Muscle layer of colon (tissue), 2 donors: ENCODE results near the gene NBL1.

Source experiments
- H3K27ac ChIP-seq: one replicate; pipeline ENCODE4 v1.7.0; 2013; ENCODE audit warnings: low read depth, mild to moderate bottlenecking, low read length, moderate library complexity
- H3K27me3 ChIP-seq, 2 donors: one replicate each; pipeline ENCODE4 v1.7.0; 2013; ENCODE audit warnings: low read length in 2 of 2, mild to moderate bottlenecking in 2 of 2; ENCODE audit not compliant: insufficient read depth in 2 of 2, control insufficient read depth in 1 of 2
- H3K36me3 ChIP-seq: one replicate; pipeline ENCODE4 v1.7.0; 2013; ENCODE audit warnings: mild to moderate bottlenecking, low read length; ENCODE audit not compliant: insufficient read depth
- H3K4me1 ChIP-seq: one replicate; pipeline ENCODE4 v1.7.0; 2013; ENCODE audit warnings: mild to moderate bottlenecking, low read length; ENCODE audit not compliant: insufficient read depth
- H3K4me3 ChIP-seq, 2 donors: one replicate each; pipeline ENCODE4 v1.7.0; 2013; ENCODE audit warnings: low read length in 2 of 2, low read depth in 1 of 2, mild to moderate bottlenecking in 1 of 2, moderate library complexity in 1 of 2
- H3K9ac ChIP-seq: one replicate; pipeline ENCODE4 v1.7.0; 2013; ENCODE audit warnings: low read length
- H3K9me3 ChIP-seq: one replicate; pipeline ENCODE4 v1.7.0; 2013; ENCODE audit warnings: mild to moderate bottlenecking, low read length
- donor health status: abdominal sarcoma.
- donor health status: Adenocarcinoma of cecum.

NBL1 gene

GRCh38 chr1:19689856-19690255 lies 45.7 kb downstream of the NBL1 start:
- no peaks in the 10 kb centered on the region for H3K9me3 ChIP-seq
- no peak overlapping the region for H3K9ac ChIP-seq
- no peak overlapping the region for H3K27ac ChIP-seq
- peaks cover 12% of the 10 kb centered on the region for H3K36me3 ChIP-seq
- no peak overlapping the region for H3K4me3 ChIP-seq
- H3K4me1 ChIP-seq, result no peaks in the 10 kb centered on the region
- no peaks in the 10 kb centered on the region for H3K27me3 ChIP-seq

- no peaks in the 10 kb centered on the region for H3K9me3 ChIP-seq
- H3K9ac ChIP-seq, result no peak overlapping the region
- H3K27me3 ChIP-seq, result no peaks in the 10 kb centered on the region
- H3K36me3 ChIP-seq, result peaks cover 12% of the 10 kb centered on the region
- no peak overlapping the region for H3K27ac ChIP-seq
- H3K4me1 ChIP-seq, result no peaks in the 10 kb centered on the region
- no peak overlapping the region for H3K4me3 ChIP-seq
Observed at GRCh38 chr1:19690342-19690741, 46.2 kb downstream of the NBL1 start.

DNA sequence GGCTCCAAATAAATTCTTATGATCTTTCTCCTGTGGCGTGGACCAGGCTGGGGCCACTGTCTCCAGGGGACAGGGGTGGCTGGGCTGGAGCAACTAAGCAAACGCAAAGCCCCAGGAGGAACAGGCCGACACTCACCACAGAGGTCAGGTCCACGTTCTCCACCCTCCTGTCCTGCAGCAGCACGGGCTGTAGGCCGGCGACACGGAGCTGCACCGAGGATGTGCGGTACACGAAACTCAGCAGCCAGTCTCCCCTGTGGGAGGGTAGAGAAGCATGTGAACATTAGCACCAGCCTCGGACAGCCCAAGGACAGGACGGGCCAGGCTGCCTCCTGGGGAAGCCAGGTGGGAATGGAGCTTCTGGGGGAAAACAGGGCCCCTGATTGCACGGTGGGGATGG lies 50.2 kb downstream of the NBL1 start:
- no peaks in the 10 kb centered on the region for H3K4me1 ChIP-seq
- H3K9me3 ChIP-seq, result no peaks in the 10 kb centered on the region
- no peak overlapping the region for H3K9ac ChIP-seq
- no peak overlapping the region for H3K4me3 ChIP-seq
- H3K36me3 ChIP-seq, result peaks cover 16% of the 10 kb centered on the region
- no peaks in the 10 kb centered on the region for H3K27me3 ChIP-seq
- no peak overlapping the region for H3K27ac ChIP-seq

DNA sequence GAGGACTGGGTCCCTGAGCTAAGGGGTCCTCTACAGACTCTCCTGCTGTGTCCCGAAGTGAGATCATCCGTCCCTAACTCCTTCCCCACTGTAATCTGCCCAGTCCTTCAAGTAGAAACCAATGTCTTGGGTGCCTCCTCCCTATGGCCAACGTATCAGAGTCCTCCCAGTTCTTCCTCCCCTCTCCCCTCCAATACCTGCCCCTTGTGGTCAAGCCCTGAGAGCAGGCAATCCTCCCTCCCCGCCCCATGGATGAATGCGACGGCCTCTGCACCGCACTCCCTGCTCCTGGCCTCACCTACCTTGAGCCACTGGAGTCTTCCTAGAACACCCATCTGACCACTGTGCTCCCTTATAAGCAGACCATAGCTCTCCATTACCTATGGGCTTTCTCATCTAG lies 51.7 kb downstream of the NBL1 start:
- Histone ChIP-seq H3K27me3 (no peaks in the 10 kb centered on the region), H3K4me1 (no peaks in the 10 kb centered on the region), H3K9ac (no peak overlapping the region), H3K9me3 (no peaks in the 10 kb centered on the region), H3K36me3 (peaks cover 27% of the 10 kb centered on the region), H3K27ac (no peak overlapping the region), H3K4me3 (no peak overlapping the region)

GRCh38 chr1:19696820-19697219 lies 52.7 kb downstream of the NBL1 start:
- Histone ChIP-seq H3K27ac (no peak overlapping the region), H3K27me3 (no peaks in the 10 kb centered on the region), H3K4me1 (no peaks in the 10 kb centered on the region), H3K4me3 (no peak overlapping the region), H3K36me3 (peaks cover 27% of the 10 kb centered on the region), H3K9me3 (no peaks in the 10 kb centered on the region), H3K9ac (no peak overlapping the region)

GRCh38 chr1:19698181-19698580 lies 54.1 kb downstream of the NBL1 start:
- H3K27ac ChIP-seq, result no peak overlapping the region
- H3K4me3 ChIP-seq, result no peak overlapping the region
- H3K4me1 ChIP-seq, result no peaks in the 10 kb centered on the region
- no peaks in the 10 kb centered on the region for H3K27me3 ChIP-seq
- no peak overlapping the region for H3K9ac ChIP-seq
- no peaks in the 10 kb centered on the region for H3K9me3 ChIP-seq
- peaks cover 27% of the 10 kb centered on the region for H3K36me3 ChIP-seq

GRCh38 chr1:19700079-19700777 lies 56.1 kb downstream of the NBL1 start:
- Histone ChIP-seq H3K4me3 (no peak overlapping the region), H3K27me3 (no peaks in the 10 kb centered on the region), H3K9me3 (no peaks in the 10 kb centered on the region), H3K36me3 (peaks cover 20% of the 10 kb centered on the region), H3K4me1 (peaks cover 10% of the 10 kb centered on the region), H3K9ac (no peak overlapping the region), H3K27ac (no peak overlapping the region)

- no peaks in the 10 kb centered on the region for H3K9me3 ChIP-seq
- H3K27ac ChIP-seq, result no peak overlapping the region
- H3K4me3 ChIP-seq, result no peak overlapping the region
- H3K9ac ChIP-seq, result no peak overlapping the region
- H3K4me1 ChIP-seq, result peaks cover 10% of the 10 kb centered on the region
- H3K36me3 ChIP-seq, result peaks cover 16% of the 10 kb centered on the region
- no peaks in the 10 kb centered on the region for H3K27me3 ChIP-seq
Observed at GRCh38 chr1:19703280-19703679, 59.2 kb downstream of the NBL1 start.

GRCh38 chr1:19704247-19705113 lies 60.4 kb downstream of the NBL1 start:
- Histone ChIP-seq H3K27me3 (no peaks in the 10 kb centered on the region), H3K9ac (no peak overlapping the region), H3K36me3 (peaks cover 11% of the 10 kb centered on the region), H3K4me1 (peaks cover 10% of the 10 kb centered on the region), H3K9me3 (no peaks in the 10 kb centered on the region), H3K4me3 (no peak overlapping the region), H3K27ac (no peak overlapping the region)

DNA sequence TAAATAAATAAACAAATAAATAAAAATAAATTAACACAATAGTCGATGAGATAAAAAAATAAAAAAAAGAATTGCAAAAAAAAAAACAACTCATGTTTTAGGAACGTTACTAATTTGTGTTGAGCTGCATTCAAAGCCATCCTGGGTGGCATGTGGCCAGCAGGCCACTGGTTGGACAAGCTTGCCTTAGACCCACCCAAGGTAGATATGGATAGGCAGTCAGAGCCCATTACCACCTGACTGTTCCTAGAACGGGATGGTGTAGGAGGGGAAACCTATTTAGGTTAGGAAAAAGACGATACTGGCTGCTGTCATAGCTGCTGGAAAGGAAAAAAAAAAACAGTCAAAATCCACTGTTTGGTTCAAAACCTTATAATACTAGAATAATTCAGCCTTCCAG lies 61.4 kb downstream of the NBL1 start:
- Histone ChIP-seq H3K4me1 (peaks cover 10% of the 10 kb centered on the region), H3K4me3 (no peak overlapping the region), H3K27ac (no peak overlapping the region), H3K9me3 (no peaks in the 10 kb centered on the region), H3K36me3 (peaks cover 4% of the 10 kb centered on the region), H3K9ac (no peak overlapping the region), H3K27me3 (no peaks in the 10 kb centered on the region)

DNA sequence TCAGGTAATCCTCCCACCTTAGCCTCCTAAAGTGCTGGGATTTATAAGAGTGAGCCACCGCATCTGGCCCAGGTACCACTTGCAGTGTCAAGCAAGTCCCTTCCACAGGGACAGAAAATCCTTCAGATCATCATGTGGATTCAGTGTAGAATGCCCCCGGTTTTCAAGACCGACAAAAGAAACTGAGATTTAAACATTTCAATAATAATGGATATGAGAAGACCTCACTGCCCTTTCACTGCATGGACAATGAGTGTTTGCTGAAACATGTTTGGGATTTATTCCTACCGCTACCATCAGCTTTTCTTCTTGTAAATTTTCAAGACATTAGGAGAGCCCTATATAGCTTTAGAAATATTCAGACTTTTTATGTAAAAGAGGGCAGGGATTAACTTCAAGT lies 62.0 kb downstream of the NBL1 start:
- H3K27ac ChIP-seq, result no peak overlapping the region
- H3K4me1 ChIP-seq, result peaks cover 10% of the 10 kb centered on the region
- H3K9me3 ChIP-seq, result no peaks in the 10 kb centered on the region
- H3K9ac ChIP-seq, result no peak overlapping the region
- H3K36me3 ChIP-seq, result no peaks in the 10 kb centered on the region
- H3K4me3 ChIP-seq, result no peak overlapping the region
- no peaks in the 10 kb centered on the region for H3K27me3 ChIP-seq
